NB4 (cell line): ENCODE results near the gene SPSB1.

Experiments used
- DNase-seq: peaks from one replicate; pipeline ENCODE4 v3.0.0; 2010; ENCODE audit warnings: low read depth
- H3K4me3 ChIP-seq: one replicate; pipeline ENCODE4 v1.5.1; 2011; ENCODE audit warnings: mild to moderate bottlenecking, low read depth, low read length, moderate library complexity
- MYC ChIP-seq: IDR thresholded peaks from 2 replicates; pipeline ENCODE4 v1.6.1; 2011; ENCODE audit warnings: low read depth, low read length
- POLR2A ChIP-seq: IDR thresholded peaks from 2 replicates; pipeline ENCODE4 v1.6.1; 2011; ENCODE audit warnings: mild to moderate bottlenecking; ENCODE audit not compliant: insufficient read length; ENCODE audit errors: extremely low read depth
- TF ChIP-seq, protein P1 (sequence below): IDR thresholded peaks from 2 replicates; pipeline ENCODE4 v1.6.1; 2011; ENCODE audit warnings: low read depth, low read length
- TF ChIP-seq, protein P2 (sequence below): IDR thresholded peaks from one replicate; pipeline ENCODE4 v1.5.1; 2012; ENCODE audit warnings: low read depth, low read length

SPSB1 gene

DNA sequence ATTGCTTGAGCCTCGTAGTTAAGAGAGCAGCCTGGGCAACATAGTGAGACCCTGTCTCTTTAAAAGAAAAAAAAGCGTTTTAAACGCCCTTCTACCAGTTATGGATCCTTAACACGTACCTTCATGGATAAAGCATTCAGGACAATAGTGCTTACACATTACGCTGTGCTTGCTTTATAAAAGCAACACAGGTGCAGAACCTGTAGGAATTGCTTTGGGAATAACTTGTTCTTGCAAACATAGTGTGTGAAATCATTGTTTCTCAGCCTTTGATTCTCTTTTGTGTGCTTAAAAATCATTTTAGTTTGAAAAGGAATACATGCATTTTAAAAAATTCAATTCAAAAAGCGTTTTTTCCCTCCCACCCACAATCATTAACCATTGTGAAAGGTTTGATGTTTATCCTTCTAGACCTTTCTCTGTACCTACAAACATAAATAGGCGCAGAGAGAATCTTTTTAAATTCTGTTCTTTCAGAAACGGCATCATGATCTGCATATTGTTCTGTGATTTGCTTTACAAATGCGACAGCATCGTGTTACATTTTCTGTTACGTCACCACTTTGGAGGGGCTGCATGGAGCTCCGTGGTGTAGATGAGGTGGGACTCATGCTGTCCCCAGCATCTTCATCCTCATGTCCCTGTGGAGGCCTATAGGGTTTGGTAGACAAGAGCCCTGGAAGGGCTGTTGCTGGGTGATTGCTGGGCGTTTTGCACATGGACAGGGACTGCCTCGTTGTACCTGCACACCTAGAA lies 54.6 kb downstream of the SPSB1 start:
- no peak for DNase-seq
- TF ChIP-seq POLR2A (no peak), MYC (no peak)
- TF ChIP-seq, protein P1, sequence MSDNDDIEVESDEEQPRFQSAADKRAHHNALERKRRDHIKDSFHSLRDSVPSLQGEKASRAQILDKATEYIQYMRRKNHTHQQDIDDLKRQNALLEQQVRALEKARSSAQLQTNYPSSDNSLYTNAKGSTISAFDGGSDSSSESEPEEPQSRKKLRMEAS = no peak
- TF ChIP-seq, protein P2, sequence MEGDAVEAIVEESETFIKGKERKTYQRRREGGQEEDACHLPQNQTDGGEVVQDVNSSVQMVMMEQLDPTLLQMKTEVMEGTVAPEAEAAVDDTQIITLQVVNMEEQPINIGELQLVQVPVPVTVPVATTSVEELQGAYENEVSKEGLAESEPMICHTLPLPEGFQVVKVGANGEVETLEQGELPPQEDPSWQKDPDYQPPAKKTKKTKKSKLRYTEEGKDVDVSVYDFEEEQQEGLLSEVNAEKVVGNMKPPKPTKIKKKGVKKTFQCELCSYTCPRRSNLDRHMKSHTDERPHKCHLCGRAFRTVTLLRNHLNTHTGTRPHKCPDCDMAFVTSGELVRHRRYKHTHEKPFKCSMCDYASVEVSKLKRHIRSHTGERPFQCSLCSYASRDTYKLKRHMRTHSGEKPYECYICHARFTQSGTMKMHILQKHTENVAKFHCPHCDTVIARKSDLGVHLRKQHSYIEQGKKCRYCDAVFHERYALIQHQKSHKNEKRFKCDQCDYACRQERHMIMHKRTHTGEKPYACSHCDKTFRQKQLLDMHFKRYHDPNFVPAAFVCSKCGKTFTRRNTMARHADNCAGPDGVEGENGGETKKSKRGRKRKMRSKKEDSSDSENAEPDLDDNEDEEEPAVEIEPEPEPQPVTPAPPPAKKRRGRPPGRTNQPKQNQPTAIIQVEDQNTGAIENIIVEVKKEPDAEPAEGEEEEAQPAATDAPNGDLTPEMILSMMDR = no peak
- H3K4me3 ChIP-seq = no peak overlapping the region

- TF ChIP-seq, protein P1 = no peak
- TF ChIP-seq MYC (no peak), POLR2A (no peak)
- TF ChIP-seq, protein P2 = no peak
- H3K4me3 ChIP-seq = no peak overlapping the region
- DNase-seq = no peak
Observed at GRCh38 chr1:9349331-9349851, 56.7 kb downstream of the SPSB1 start.

- TF ChIP-seq, protein P1 = no peak
- TF ChIP-seq MYC (no peak), POLR2A (no peak)
- TF ChIP-seq, protein P2 = no peak
Observed at GRCh38 chr1:9350013-9350908, 57.6 kb downstream of the SPSB1 start.

GRCh38 chr1:9350960-9351359 lies 58.3 kb downstream of the SPSB1 start:
- TF ChIP-seq, protein P2 = no peak
- TF ChIP-seq MYC = no peak
- TF ChIP-seq, protein P1 = no peak
- TF ChIP-seq POLR2A = no peak
- no peak overlapping the region for H3K4me3 ChIP-seq

More at GRCh38 chr1:9350013-9350908, 57.6 kb downstream of the SPSB1 start:
- no peak for DNase-seq
- H3K4me3 ChIP-seq = no peak overlapping the region

DNA sequence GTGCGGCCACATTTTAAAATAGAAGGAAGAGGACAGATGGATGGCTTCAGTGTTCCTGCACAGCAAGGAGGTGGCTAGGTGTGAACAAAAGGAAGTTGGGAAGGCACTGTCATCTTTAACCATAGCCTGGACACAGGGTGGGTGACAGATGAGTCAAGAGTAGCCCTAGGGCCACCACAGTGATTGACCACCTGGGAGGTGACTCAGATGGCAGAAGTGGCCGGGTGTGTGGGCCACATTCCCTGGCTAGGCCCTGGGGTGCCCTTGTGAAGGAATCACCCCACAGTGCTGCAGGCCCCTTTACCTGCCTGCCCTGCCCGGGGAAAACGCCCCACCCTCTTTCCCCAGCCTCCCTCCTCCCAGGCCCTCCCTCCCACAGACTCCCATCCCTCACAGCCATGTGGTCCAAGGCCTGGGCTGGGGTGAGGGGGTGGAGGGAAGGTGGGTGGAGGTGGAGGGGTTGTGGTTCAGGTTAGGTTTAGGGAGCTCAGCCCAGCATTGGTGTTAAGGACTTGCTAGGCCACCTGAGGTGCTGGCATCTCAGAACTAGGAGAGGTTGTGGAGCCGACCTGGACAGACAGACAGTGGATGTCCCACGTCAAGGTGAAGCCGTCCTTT lies 59.1 kb downstream of the SPSB1 start:
- TF ChIP-seq, protein P2 = no peak
- no peak for TF ChIP-seq MYC
- TF ChIP-seq, protein P1 = no peak
- TF ChIP-seq POLR2A = no peak
- H3K4me3 ChIP-seq = no peak overlapping the region
- no peak for DNase-seq

More at GRCh38 chr1:9350960-9351359, 58.3 kb downstream of the SPSB1 start:
- no peak for DNase-seq
